GM23338 (cell line): ENCODE measurements around the gene CACNA1C. TPM values are rescaled to one million over a fixed set of nuclear protein-coding genes. Genes with fewer than 3 reads are reported as not detected.

ENCODE experiments used
- ATAC-seq: fragments of 200-7000 bp; cut with Tn5 transposase; 3 replicates; pipeline ENCODE4 v1.9.1; 2020
- DNase-seq: peaks from one replicate; pipeline ENCODE4 v3.0.0-alpha.2; 2015; ENCODE audit warnings: low spot score
- H2AFZ ChIP-seq: fragments of 200-600 bp; sonication (generic); 2 replicates; pipeline ENCODE4 v1.8.0; 2016; ENCODE audit warnings: antibody characterized with exemption, mild to moderate bottlenecking, moderate library complexity
- H3F3A ChIP-seq: fragments of 200-600 bp; sonication (generic); replicated peaks from 2 replicates; pipeline ENCODE4 v1.8.0; 2017; ENCODE audit warnings: antibody characterized with exemption, mixed run types, low read depth
- H3K27ac ChIP-seq: fragments of 200-600 bp; sonication (generic); 2 replicates; pipeline ENCODE4 v1.6.1; 2016; ENCODE audit warnings: low read depth
- H3K27me3 ChIP-seq: fragments of 200-600 bp; sonication (generic); 2 replicates; pipeline ENCODE4 v1.8.0; 2016; ENCODE audit warnings: mild to moderate bottlenecking, mixed run types, moderate library complexity; ENCODE audit not compliant: insufficient read depth
- H3K36me3 ChIP-seq: fragments of 200-600 bp; sonication (generic); 2 replicates; pipeline ENCODE4 v1.8.0; 2016; ENCODE audit warnings: mild to moderate bottlenecking; ENCODE audit not compliant: insufficient read depth
- H3K4me1 ChIP-seq: fragments of 200-600 bp; sonication (generic); 2 replicates; pipeline ENCODE4 v1.8.0; 2016; ENCODE audit warnings: mild to moderate bottlenecking, moderate library complexity; ENCODE audit not compliant: insufficient read depth
- H3K4me2 ChIP-seq: fragments of 200-600 bp; sonication (generic); 2 replicates; pipeline ENCODE4 v1.7.1; 2017; ENCODE audit warnings: mixed run types
- H3K4me3 ChIP-seq: fragments of 200-600 bp; sonication (generic); 2 replicates; pipeline ENCODE4 v1.6.1; 2016; ENCODE audit warnings: mixed run types
- H3K79me2 ChIP-seq: fragments of 200-600 bp; sonication (generic); replicated peaks from 2 replicates; pipeline ENCODE4 v1.8.0; 2017; ENCODE audit warnings: mild to moderate bottlenecking; ENCODE audit not compliant: insufficient read depth
- H3K9me2 ChIP-seq: fragments of 200-600 bp; sonication (generic); 2 replicates; pipeline ENCODE4 v1.8.0; 2017; ENCODE audit not compliant: insufficient read depth
- H4K20me1 ChIP-seq: fragments of 200-600 bp; sonication (generic); replicated peaks from 2 replicates; pipeline ENCODE4 v1.8.0; 2017; ENCODE audit warnings: mild to moderate bottlenecking; ENCODE audit not compliant: insufficient read depth
- H3K27ac Mint-ChIP-seq: 2 replicates; pipeline ENCODE4 v1.8.0; 2020; ENCODE audit warnings: inconsistent platforms, mild to moderate bottlenecking, moderate library complexity, mixed read lengths
- H3K27me3 Mint-ChIP-seq: 3 replicates; pipeline ENCODE4 v1.8.0; 2022; ENCODE audit warnings: low read depth, mild to moderate bottlenecking, moderate library complexity, mixed read lengths, inconsistent platforms; ENCODE audit not compliant: insufficient read depth, poor library complexity
- H3K36me3 Mint-ChIP-seq: 3 replicates; pipeline ENCODE4 v1.8.0; 2021; ENCODE audit warnings: low read depth, mild to moderate bottlenecking, inconsistent platforms, moderate library complexity, mixed read lengths
- H3K4me1 Mint-ChIP-seq: 3 replicates; pipeline ENCODE4 v1.8.0; 2020; ENCODE audit warnings: mild to moderate bottlenecking, inconsistent platforms, mixed read lengths
- H3K4me3 Mint-ChIP-seq: 3 replicates; pipeline ENCODE4 v1.8.0; 2021; ENCODE audit warnings: moderate library complexity, mild to moderate bottlenecking, inconsistent platforms, mixed read lengths
- H3K9me3 Mint-ChIP-seq: 3 replicates; pipeline ENCODE4 v1.8.0; 2020; ENCODE audit warnings: moderate library complexity, mild to moderate bottlenecking, inconsistent platforms, mixed read lengths
- JUNB ChIP-seq: IDR thresholded peaks from one replicate; pipeline ENCODE4 v1.6.1; 2016; ENCODE audit warnings: antibody characterized with exemption; ENCODE audit not compliant: unreplicated experiment
- NANOG ChIP-seq: IDR thresholded peaks from 2 replicates; pipeline ENCODE4 v1.6.1; 2016; ENCODE audit warnings: antibody characterized with exemption, borderline replicate concordance
- REST ChIP-seq: IDR thresholded peaks from one replicate; pipeline ENCODE4 v1.6.1; 2018; ENCODE audit warnings: antibody characterized with exemption; ENCODE audit not compliant: unreplicated experiment
- STAT1 ChIP-seq: IDR thresholded peaks from one replicate; pipeline ENCODE4 v1.6.1; 2016; ENCODE audit warnings: antibody characterized with exemption; ENCODE audit not compliant: unreplicated experiment
- ZNF114 ChIP-seq: fragments of 250-450 bp; sonication (Bioruptor Pico); IDR thresholded peaks from 2 replicates; pipeline ENCODE4 v1.5.0; 2020; ENCODE audit warnings: mild to moderate bottlenecking, moderate library complexity
- ZNF331 ChIP-seq: fragments of 250-450 bp; sonication (Bioruptor Pico); IDR thresholded peaks from 2 replicates; pipeline ENCODE4 v1.5.0; 2020; ENCODE audit warnings: low read depth, mild to moderate bottlenecking, moderate library complexity
- polyA plus RNA-seq: library from polyadenylated mRNA; unstranded; fragments of >200 nt; fragmentation: Nextera tagmentation; extraction: Ambion mirVana; gene quantifications from 2 replicates; pipeline ENCODE4 v1.2.1, GENCODE V29; 2016
- total RNA-seq: library from RNA; depleted of rRNA; stranded (reverse); fragments of >200 nt; shearing (Covaris generic); gene quantifications from 2 replicates; pipeline ENCODE4 v1.2.3, GENCODE V29; 2014
- TF ChIP-seq, protein P1 (sequence below), 2 experiments: fragments of 200-600 bp in 1 of 2; sonication (generic) in 1 of 2; conservative IDR thresholded peaks; 2 replicates each; pipeline versions ENCODE4 v1.5.1 to v1.6.1; 2016 to 2017; ENCODE audit warnings: antibody characterized with exemption in 2 of 2, low read depth in 2 of 2, mild to moderate bottlenecking in 2 of 2, moderate library complexity in 1 of 2
- TF ChIP-seq, protein P2 (sequence below): fragments of 250-450 bp; sonication (Bioruptor Pico); IDR thresholded peaks from 2 replicates; pipeline ENCODE4 v1.5.0; 2020; ENCODE audit warnings: mild to moderate bottlenecking, moderate library complexity

Gene CACNA1C
- total and polyA plus RNA-seq, 2 experiments from 2014 or later: 0.78 to 2.1 TPM

DNA sequence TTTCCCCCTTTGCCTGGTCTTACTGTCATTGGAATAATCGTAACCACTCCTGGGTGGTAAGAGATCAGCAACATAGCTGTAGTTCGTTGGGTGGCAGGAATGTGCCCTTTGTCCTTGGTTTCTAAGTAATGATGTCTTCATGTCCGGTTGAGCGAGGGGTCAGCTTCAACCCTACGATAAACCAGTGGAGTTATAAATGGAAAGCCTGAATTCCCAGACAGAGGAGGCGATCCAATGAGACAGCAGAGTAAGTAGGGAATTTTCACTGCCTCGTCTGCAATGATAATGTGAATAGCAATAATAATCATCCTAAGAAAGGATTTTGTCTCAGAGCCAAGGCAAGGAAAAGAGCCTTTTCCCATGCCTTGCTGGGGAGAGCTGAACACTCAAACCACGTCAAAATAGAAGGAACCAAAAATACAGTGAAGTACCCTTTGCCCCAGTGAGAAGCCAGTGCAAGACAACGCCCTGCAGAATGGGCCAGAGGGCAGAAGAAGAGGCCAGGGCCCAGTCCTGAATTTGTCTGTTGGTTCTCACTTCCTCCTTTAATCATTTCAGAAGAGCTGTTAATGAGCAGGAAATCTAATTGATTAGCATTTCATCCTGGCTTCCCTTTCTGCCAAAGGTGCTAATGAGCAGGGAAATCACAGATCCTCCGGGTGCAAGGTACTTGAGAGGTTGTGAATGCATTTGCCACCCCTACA, 330.7 kb downstream of the CACNA1C start:
- no peaks in the 10 kb centered on the region for H3K9me3 Mint-ChIP-seq
- no peak overlapping the region for H3K27ac Mint-ChIP-seq
- H3K4me1 Mint-ChIP-seq: peaks cover 5% of the 10 kb centered on the region
- Histone ChIP-seq H3K79me2 (no peaks in the 10 kb centered on the region), H4K20me1 (no peaks in the 10 kb centered on the region), H3F3A (no peaks in the 10 kb centered on the region), H3K27me3 (no peaks in the 10 kb centered on the region), H3K9me2 (0 out of 2 replicates have a peak, but pooled peaks cover 2% of the 10 kb centered on the region), H2AFZ (no peak overlapping the region), H3K4me2 (no peak overlapping the region), H3K27ac (no peak overlapping the region), H3K4me3 (no peak overlapping the region), H3K4me1 (no peaks in the 10 kb centered on the region), H3K36me3 (no peaks in the 10 kb centered on the region)
- no peak for DNase-seq
- no peaks in the 10 kb centered on the region for H3K36me3 Mint-ChIP-seq
- H3K4me3 Mint-ChIP-seq: no peak overlapping the region
- H3K27me3 Mint-ChIP-seq: no peaks in the 10 kb centered on the region
- no peak for TF ChIP-seq JUNB
- no peak for TF ChIP-seq ZNF114 (CRISPR knock-in tag)
- TF ChIP-seq, protein P1, sequence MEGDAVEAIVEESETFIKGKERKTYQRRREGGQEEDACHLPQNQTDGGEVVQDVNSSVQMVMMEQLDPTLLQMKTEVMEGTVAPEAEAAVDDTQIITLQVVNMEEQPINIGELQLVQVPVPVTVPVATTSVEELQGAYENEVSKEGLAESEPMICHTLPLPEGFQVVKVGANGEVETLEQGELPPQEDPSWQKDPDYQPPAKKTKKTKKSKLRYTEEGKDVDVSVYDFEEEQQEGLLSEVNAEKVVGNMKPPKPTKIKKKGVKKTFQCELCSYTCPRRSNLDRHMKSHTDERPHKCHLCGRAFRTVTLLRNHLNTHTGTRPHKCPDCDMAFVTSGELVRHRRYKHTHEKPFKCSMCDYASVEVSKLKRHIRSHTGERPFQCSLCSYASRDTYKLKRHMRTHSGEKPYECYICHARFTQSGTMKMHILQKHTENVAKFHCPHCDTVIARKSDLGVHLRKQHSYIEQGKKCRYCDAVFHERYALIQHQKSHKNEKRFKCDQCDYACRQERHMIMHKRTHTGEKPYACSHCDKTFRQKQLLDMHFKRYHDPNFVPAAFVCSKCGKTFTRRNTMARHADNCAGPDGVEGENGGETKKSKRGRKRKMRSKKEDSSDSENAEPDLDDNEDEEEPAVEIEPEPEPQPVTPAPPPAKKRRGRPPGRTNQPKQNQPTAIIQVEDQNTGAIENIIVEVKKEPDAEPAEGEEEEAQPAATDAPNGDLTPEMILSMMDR (conservative IDR thresholded peaks at IDR 0.05; ENCODE audit: low read depth in 2 of 2): no peak
- no peak for ATAC-seq

DNA sequence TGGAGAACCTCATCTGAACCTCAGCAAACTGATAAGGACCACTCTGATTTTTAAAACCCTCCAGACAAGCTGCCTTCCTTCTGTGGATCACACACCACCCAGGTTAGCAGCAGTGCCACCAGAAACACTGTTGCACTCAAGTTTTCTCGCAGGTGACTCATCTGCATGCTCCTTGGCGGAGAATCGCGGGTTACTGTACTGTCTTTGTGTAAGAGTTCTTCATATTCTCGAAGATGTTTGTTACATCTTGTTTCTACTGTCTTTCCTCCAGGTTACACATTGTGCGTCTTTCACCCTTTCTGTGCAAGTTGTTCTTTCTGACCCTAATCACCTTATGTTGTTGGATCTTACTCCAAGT, 331.2 kb downstream of the CACNA1C start:
- Histone ChIP-seq H3K79me2 (no peaks in the 10 kb centered on the region), H3K4me3 (no peak overlapping the region), H3K27me3 (no peaks in the 10 kb centered on the region), H2AFZ (no peak overlapping the region), H4K20me1 (no peaks in the 10 kb centered on the region), H3F3A (no peaks in the 10 kb centered on the region), H3K9me2 (0 out of 2 replicates have a peak, but pooled peaks cover 3% of the 10 kb centered on the region), H3K27ac (no peak overlapping the region), H3K4me1 (no peaks in the 10 kb centered on the region), H3K4me2 (no peak overlapping the region), H3K36me3 (no peaks in the 10 kb centered on the region)
- no peak overlapping the region for H3K27ac Mint-ChIP-seq
- DNase-seq (no peak), ATAC-seq (no peak)
- no peaks in the 10 kb centered on the region for H3K27me3 Mint-ChIP-seq
- H3K4me1 Mint-ChIP-seq: peaks cover 5% of the 10 kb centered on the region; the same call in 2 of the 3 replicates
- H3K4me3 Mint-ChIP-seq: no peak overlapping the region
- H3K9me3 Mint-ChIP-seq: no peaks in the 10 kb centered on the region
- H3K36me3 Mint-ChIP-seq: no peaks in the 10 kb centered on the region
- TF ChIP-seq STAT1: no peak
- TF ChIP-seq REST: no peak
- TF ChIP-seq NANOG: no peak
- no peak for TF ChIP-seq ZNF331 (CRISPR knock-in tag)
- TF ChIP-seq, protein P2, sequence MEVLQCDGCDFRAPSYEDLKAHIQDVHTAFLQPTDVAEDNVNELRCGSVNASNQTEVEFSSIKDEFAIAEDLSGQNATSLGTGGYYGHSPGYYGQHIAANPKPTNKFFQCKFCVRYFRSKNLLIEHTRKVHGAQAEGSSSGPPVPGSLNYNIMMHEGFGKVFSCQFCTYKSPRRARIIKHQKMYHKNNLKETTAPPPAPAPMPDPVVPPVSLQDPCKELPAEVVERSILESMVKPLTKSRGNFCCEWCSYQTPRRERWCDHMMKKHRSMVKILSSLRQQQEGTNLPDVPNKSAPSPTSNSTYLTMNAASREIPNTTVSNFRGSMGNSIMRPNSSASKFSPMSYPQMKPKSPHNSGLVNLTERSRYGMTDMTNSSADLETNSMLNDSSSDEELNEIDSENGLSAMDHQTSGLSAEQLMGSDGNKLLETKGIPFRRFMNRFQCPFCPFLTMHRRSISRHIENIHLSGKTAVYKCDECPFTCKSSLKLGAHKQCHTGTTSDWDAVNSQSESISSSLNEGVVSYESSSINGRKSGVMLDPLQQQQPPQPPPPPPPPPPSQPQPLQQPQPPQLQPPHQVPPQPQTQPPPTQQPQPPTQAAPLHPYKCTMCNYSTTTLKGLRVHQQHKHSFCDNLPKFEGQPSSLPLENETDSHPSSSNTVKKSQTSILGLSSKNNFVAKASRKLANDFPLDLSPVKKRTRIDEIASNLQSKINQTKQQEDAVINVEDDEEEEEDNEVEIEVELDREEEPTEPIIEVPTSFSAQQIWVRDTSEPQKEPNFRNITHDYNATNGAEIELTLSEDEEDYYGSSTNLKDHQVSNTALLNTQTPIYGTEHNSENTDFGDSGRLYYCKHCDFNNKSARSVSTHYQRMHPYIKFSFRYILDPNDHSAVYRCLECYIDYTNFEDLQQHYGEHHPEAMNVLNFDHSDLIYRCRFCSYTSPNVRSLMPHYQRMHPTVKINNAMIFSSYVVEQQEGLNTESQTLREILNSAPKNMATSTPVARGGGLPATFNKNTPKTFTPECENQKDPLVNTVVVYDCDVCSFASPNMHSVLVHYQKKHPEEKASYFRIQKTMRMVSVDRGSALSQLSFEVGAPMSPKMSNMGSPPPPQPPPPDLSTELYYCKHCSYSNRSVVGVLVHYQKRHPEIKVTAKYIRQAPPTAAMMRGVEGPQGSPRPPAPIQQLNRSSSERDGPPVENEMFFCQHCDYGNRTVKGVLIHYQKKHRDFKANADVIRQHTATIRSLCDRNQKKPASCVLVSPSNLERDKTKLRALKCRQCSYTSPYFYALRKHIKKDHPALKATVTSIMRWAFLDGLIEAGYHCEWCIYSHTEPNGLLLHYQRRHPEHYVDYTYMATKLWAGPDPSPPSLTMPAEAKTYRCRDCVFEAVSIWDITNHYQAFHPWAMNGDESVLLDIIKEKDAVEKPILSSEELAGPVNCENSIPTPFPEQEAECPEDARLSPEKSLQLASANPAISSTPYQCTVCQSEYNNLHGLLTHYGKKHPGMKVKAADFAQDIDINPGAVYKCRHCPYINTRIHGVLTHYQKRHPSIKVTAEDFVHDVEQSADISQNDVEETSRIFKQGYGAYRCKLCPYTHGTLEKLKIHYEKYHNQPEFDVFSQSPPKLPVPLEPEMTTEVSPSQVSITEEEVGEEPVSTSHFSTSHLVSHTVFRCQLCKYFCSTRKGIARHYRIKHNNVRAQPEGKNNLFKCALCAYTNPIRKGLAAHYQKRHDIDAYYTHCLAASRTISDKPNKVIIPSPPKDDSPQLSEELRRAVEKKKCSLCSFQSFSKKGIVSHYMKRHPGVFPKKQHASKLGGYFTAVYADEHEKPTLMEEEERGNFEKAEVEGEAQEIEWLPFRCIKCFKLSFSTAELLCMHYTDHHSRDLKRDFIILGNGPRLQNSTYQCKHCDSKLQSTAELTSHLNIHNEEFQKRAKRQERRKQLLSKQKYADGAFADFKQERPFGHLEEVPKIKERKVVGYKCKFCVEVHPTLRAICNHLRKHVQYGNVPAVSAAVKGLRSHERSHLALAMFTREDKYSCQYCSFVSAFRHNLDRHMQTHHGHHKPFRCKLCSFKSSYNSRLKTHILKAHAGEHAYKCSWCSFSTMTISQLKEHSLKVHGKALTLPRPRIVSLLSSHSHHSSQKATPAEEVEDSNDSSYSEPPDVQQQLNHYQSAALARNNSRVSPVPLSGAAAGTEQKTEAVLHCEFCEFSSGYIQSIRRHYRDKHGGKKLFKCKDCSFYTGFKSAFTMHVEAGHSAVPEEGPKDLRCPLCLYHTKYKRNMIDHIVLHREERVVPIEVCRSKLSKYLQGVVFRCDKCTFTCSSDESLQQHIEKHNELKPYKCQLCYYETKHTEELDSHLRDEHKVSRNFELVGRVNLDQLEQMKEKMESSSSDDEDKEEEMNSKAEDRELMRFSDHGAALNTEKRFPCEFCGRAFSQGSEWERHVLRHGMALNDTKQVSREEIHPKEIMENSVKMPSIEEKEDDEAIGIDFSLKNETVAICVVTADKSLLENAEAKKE (CRISPR knock-in tag): no peak
